GM19240 (cell line): ENCODE results near the gene S1PR5.
A peak's percentile ranks its signal among the peaks of the same experiment; 100 is the strongest.
"Not testable (repeated sequence)": the region's sequence is repeated elsewhere in the genome, so short reads cannot be mapped to it uniquely, and the experiment has no call there.

Experiments
- DNase-seq: peaks from one replicate; pipeline ENCODE4 v3.0.0; 2011; ENCODE audit warnings: low spot score; ENCODE audit not compliant: insufficient read length

The S1PR5 gene

GRCh38 chr19:10544753-10545251, 27.6 kb upstream of the S1PR5 start:
- no peak for DNase-seq

DNA sequence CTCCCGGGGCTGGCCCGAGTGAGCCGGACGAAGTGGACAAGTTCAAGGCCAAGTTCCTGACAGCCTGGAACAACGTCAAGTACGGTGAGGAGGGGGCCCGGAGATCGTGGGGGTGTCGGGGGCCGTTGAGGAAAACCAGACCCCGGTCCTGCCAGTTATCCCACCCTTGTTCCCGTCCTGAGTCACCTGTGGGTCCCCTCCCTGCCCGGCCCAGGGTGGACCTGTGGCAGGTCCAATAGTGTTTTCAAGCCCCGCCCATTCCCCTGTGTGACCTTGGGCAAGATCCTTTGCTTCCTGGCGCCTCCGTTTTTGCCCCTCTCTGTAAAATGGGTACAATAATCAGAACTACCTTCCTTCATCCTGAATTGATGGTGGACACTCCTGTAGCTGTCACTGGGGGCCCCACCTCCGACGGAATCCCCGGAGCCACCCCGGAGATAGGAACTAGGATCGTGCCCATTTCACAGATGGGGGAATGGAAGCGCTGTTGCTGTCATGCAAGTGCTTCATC, 27.1 kb upstream of the S1PR5 start:
- no peak for DNase-seq

DNA sequence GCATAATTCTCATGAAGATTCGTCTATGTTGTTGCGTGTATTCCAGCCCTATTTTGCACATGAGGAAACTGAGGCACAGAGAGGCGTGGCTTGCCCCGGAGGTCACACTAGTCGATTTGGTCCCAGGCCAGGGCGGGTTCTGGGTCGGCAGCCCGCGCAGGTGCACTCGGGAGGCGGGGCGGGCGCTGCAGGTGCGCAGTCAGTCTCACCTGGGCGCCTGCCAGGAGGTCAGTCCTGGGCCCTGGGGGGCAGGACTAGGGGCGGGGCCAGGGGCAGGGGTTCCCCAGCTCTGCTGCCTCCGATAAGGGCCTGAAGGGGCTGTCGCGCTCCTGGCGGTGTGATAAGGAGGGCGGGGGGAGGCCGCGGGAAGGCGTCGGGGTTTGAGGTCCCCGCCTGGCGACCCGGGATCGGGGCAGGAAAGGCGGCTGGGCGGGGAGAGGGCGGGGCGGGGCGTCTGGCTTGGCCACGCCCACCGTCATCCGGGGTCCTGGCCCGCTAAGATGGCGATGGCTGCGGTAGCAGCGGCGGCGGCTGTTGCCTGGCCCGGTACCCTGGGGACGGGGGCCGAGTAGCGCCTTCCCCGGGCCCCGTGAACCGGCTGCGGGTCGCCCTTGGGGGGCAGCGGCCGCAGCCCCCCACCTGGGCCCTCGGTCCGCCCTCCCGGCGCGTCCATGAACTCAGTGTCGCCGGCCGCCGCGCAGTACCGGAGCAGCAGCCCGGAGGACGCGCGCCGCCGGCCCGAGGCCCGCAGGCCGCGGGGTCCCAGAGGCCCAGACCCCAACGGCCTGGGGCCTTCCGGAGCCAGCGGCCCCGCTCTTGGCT, 26.4 kb upstream of the S1PR5 start, which contains the start of gene ATG4D:
Gene ATG4D, plus strand, starts transcription at position 485 of the 822 bp plus-strand sequence. Its CDS starts 187 bp downstream, at position 672.
- DNase-seq: peak; percentile 94

DNA sequence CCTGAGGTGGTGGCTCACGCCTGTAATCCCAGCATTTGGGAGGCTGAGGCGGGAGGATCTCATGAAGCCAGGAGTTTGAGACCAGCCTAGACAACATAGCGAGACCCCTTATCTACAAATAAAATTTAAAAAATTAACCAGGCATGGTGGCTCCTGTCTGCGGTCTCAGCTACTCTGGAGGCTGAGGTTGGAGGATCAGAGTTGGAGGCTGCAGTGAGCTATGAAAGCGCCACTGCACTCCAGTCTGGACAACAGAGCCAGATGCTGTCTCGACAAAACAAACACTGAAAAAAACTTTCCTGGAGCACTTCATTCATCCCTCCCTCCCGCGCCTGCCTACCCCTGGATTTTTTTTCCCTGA, 25.8 kb upstream of the S1PR5 start:
- DNase-seq: no peak

DNA sequence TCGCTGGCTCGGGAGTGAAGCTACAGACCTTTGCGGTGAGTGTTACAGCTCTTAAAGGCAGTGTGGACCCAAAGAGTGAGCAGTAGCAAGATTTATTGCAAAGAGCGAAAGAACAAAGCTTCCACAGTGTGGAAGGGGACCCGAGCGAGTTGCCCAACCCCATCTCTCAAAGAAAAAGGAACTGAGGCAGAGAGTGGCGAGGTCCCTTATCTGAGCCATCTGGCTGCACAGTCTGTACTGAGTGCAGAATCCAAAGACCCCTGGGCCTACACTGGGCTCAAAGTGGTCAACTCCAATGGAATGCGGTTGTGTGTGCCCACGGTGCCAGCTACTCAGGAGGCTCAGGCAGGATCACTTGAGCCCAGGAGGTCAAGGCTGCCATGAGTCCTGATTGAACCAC, 21.8 kb upstream of the S1PR5 start:
- DNase-seq: not testable (repeated sequence)

DNA sequence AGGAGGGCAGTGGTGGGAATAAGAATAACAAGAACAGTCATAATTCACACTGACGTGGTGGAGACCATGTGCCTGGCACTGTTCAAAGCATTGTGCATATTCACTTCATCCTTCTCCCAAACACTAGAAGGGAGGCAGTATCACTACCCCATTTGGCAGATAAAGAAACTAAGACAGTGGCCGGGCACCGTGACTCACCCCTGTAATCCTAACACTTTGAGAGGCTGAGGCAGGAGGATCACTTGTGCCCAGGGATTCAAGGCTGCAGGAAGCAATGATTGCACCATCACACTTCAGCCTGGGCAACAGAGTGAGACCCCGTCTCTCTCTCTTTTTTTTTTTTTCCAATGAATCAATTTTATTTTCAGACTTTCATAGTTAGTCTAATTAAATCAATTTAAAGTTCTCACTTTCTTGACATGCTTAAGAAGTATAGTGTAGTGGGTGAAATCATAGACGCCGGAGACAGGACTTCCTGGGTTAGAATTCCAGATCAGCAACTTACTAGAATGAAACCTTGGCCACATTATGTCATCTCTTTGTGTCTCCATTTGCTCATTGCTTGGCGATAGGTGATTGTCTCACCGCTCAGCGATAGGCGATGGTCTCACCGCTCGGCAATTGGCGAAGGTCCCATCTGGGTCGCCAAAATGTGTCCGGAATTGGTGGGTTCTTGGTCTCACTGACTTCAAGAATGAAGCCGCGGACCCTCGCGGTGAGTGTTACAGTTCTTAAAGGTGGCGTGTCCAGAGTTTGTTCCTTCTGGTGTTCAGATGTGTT, 21.1 kb upstream of the S1PR5 start:
- DNase-seq: no peak

- DNase-seq: no peak
These were observed 20.4 kb upstream of the S1PR5 start for GRCh38 chr19:10537668-10538067.

DNA sequence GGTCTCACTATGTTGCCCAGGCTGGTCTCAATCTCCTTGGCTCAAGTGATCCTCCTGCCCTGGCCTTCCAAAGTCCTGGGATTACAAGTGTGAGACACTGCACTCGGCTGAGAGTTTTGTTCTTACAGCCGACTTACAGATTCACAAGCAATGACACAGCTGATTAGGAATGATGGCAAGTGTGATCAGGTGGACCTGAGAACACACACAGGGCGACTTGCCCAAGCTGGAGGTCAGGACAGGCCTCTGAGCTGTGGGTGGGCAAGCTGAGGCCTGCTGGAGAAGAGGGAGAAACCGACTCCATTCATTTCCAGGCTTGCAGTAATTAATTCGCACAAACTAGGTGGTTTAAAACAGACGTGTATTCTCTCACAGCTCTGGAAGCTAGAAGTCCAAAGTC, 18.4 kb upstream of the S1PR5 start:
- no peak for DNase-seq

- no peak for DNase-seq
These were observed 16.6 kb upstream of the S1PR5 start for GRCh38 chr19:10533646-10534386.

DNA sequence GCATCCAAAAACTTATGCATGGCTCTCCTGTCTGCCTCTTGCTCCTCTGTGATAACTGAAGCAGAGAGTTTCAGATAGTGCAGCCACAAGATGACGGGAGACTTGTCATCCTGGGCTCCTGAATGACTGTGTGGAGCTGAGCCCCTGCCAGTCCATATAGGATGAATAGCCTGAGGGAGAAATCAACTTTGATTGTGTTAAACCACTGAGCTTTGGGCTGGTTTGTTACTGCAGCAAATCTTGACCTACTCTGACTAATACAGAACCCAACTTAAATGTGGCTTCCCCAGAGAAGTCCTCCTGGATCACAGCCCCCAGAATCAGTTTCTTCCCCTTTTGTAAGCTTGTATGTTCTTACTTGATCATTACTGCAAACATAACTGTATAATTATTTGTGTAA, 15.2 kb upstream of the S1PR5 start:
- no peak for DNase-seq

GRCh38 chr19:10526887-10527286, 9.6 kb upstream of the S1PR5 start:
- DNase-seq: not testable (repeated sequence)

- no peak for DNase-seq
These were observed 8.4 kb upstream of the S1PR5 start for GRCh38 chr19:10525636-10526035.

DNA sequence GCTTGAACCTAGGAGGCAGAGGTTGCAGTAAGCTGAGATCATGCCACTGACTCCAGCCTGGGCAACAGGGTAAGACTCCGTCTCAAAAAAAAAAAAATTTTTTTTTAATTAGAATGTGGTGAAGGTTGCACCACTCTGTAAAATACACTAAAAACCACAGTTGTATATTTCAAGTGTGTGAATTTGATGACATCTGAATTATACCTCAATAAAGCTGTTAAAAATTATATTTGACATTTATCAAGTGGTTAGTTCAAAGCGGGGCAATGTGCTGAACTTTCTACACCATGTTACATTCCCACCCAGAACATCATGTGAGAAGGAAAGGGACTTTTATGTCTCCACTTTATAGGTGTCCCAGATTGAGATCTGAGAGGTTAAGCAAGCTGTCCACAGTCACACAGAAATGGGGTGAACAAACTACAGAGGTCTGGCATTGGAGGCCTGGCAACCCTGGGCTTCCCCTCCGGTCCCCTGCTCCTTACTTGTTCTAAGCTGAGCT, 5.9 kb upstream of the S1PR5 start:
- DNase-seq: no peak

GRCh38 chr19:10521461-10522171, 4.4 kb upstream of the S1PR5 start:
- no peak for DNase-seq

DNA sequence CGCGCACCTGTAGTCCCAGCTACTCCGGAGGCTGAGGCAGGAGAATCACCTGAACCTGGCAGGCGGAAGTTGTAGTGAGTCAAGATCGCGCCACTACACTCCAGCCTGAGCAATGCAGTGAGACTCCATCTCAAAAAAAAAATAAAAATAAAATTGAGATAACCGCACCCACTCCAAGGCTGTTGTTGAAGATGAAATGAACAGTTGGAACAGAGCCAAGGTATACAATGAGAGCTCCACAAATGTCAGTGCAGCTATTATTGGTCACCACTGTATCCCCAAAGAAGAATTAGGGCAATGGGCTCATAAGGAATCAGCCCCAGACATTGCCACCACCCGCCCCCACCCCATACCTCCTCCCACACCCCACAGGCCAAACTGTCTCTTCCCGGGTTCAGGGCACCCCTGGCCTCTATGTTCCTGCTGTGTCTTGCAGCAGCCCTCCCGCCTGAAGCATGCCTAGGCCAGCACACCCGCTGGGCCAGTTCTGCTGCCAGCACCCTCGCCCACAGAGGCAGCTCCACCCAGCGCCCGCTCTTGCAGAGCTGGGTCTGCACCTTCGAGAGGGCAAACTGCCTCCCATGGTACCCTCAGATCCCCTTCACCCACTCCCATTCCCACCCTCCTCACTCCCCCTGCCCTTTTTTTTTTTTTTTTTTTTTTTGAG, 3.5 kb upstream of the S1PR5 start:
- no peak for DNase-seq

DNA sequence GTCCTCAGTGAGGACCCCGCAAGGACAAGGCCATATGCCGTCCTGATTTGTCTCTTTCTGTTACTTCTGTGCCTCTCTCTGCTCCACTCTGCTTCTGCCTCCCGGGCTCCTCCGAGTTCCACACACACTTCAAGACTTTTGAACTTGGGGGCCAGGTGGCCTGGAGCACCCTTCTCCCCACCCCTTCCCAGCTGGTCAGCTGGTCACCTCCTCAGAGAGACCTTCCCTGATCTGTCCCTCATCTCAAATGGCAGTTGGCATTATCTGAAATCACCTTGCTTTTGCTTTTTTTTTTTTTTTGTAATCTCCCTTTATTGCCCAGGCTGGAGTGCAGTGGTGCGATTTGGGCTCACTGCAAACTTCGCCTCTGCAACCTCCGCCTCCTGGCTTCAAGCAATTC, 2.2 kb upstream of the S1PR5 start:
- DNase-seq: no peak

- no peak for DNase-seq
These were observed 1.5 kb upstream of the S1PR5 start for GRCh38 chr19:10518444-10519361.

GRCh38 chr19:10517760-10518443, 655 bp upstream of the S1PR5 start:
- no peak for DNase-seq
